ENCODE data around the gene TMEM145. TPM values are rescaled to one million over a fixed set of nuclear protein-coding genes. Genes with fewer than 3 reads are reported as not detected.

The TMEM145 gene
- total and polyA plus RNA-seq, 9 of the 15 experiments (the other 6 are each of a cell fraction or from before 2014, with no cell fraction given): 0.80 to 5.5 (median 1.9) TPM; not detected in 3

DNA sequence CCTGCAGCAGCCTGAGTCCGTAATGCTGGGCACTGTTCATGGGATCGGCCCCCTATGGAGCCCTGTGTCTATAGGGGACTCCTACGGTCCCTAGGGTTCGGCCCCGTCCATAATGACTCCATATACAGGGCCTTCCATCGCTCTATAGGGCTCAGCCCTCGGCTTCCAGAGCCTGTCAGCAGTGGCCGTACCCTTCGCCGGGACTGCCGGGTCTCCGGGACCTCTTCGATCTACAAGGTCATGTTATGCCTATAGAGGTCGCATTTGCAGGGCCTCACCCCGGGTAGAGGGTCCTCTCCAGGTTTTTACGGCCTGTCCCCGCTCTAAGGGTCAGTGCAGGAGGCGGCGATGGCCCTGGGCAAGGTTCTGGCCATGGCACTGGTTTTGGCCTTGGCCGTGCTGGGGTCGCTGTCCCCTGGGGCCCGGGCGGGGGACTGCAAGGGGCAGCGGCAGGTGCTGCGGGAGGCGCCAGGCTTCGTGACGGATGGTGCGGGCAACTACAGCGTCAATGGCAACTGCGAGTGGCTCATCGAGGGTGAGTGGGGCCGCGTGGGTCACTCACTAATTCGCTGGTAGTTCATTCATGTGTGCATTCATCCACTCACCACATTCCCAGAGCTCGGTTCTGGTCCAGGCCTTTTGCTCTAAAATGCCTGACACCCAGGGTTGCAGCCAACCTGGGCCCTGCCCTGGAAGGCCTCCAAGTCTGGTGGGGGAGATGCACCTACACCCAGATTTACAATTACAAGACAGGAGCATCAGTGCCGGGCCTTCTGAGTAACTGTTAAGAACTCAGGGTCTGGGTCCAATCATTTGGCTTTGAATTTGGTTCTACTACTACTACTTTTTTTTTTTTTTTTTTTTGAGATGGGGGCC, 13.0 kb downstream of the TMEM145 start (continued):
- TF ChIP-seq, protein P1, sequence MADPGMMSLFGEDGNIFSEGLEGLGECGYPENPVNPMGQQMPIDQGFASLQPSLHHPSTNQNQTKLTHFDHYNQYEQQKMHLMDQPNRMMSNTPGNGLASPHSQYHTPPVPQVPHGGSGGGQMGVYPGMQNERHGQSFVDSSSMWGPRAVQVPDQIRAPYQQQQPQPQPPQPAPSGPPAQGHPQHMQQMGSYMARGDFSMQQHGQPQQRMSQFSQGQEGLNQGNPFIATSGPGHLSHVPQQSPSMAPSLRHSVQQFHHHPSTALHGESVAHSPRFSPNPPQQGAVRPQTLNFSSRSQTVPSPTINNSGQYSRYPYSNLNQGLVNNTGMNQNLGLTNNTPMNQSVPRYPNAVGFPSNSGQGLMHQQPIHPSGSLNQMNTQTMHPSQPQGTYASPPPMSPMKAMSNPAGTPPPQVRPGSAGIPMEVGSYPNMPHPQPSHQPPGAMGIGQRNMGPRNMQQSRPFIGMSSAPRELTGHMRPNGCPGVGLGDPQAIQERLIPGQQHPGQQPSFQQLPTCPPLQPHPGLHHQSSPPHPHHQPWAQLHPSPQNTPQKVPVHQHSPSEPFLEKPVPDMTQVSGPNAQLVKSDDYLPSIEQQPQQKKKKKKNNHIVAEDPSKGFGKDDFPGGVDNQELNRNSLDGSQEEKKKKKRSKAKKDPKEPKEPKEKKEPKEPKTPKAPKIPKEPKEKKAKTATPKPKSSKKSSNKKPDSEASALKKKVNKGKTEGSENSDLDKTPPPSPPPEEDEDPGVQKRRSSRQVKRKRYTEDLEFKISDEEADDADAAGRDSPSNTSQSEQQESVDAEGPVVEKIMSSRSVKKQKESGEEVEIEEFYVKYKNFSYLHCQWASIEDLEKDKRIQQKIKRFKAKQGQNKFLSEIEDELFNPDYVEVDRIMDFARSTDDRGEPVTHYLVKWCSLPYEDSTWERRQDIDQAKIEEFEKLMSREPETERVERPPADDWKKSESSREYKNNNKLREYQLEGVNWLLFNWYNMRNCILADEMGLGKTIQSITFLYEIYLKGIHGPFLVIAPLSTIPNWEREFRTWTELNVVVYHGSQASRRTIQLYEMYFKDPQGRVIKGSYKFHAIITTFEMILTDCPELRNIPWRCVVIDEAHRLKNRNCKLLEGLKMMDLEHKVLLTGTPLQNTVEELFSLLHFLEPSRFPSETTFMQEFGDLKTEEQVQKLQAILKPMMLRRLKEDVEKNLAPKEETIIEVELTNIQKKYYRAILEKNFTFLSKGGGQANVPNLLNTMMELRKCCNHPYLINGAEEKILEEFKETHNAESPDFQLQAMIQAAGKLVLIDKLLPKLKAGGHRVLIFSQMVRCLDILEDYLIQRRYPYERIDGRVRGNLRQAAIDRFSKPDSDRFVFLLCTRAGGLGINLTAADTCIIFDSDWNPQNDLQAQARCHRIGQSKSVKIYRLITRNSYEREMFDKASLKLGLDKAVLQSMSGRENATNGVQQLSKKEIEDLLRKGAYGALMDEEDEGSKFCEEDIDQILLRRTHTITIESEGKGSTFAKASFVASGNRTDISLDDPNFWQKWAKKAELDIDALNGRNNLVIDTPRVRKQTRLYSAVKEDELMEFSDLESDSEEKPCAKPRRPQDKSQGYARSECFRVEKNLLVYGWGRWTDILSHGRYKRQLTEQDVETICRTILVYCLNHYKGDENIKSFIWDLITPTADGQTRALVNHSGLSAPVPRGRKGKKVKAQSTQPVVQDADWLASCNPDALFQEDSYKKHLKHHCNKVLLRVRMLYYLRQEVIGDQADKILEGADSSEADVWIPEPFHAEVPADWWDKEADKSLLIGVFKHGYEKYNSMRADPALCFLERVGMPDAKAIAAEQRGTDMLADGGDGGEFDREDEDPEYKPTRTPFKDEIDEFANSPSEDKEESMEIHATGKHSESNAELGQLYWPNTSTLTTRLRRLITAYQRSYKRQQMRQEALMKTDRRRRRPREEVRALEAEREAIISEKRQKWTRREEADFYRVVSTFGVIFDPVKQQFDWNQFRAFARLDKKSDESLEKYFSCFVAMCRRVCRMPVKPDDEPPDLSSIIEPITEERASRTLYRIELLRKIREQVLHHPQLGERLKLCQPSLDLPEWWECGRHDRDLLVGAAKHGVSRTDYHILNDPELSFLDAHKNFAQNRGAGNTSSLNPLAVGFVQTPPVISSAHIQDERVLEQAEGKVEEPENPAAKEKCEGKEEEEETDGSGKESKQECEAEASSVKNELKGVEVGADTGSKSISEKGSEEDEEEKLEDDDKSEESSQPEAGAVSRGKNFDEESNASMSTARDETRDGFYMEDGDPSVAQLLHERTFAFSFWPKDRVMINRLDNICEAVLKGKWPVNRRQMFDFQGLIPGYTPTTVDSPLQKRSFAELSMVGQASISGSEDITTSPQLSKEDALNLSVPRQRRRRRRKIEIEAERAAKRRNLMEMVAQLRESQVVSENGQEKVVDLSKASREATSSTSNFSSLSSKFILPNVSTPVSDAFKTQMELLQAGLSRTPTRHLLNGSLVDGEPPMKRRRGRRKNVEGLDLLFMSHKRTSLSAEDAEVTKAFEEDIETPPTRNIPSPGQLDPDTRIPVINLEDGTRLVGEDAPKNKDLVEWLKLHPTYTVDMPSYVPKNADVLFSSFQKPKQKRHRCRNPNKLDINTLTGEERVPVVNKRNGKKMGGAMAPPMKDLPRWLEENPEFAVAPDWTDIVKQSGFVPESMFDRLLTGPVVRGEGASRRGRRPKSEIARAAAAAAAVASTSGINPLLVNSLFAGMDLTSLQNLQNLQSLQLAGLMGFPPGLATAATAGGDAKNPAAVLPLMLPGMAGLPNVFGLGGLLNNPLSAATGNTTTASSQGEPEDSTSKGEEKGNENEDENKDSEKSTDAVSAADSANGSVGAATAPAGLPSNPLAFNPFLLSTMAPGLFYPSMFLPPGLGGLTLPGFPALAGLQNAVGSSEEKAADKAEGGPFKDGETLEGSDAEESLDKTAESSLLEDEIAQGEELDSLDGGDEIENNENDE (IDR thresholded peaks at IDR 0.05; ENCODE audit: low read depth, low read length): no peak
- TF ChIP-seq PHB2 (IDR thresholded peaks at IDR 0.05; ENCODE audit: low read depth): no peak
- TF ChIP-seq ZNF239 (CRISPR knock-in tag; IDR thresholded peaks at IDR 0.05): no peak
- no peak for TF ChIP-seq SUPT5H (IDR thresholded peaks at IDR 0.05)
- TF ChIP-seq, protein P2, sequence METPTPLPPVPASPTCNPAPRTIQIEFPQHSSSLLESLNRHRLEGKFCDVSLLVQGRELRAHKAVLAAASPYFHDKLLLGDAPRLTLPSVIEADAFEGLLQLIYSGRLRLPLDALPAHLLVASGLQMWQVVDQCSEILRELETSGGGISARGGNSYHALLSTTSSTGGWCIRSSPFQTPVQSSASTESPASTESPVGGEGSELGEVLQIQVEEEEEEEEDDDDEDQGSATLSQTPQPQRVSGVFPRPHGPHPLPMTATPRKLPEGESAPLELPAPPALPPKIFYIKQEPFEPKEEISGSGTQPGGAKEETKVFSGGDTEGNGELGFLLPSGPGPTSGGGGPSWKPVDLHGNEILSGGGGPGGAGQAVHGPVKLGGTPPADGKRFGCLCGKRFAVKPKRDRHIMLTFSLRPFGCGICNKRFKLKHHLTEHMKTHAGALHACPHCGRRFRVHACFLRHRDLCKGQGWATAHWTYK (CRISPR knock-in tag; IDR thresholded peaks at IDR 0.05): no peak
- no peak for TF ChIP-seq ARHGAP35 (IDR thresholded peaks at IDR 0.05; ENCODE audit: partially characterized antibody)
- TF ChIP-seq, protein P3, sequence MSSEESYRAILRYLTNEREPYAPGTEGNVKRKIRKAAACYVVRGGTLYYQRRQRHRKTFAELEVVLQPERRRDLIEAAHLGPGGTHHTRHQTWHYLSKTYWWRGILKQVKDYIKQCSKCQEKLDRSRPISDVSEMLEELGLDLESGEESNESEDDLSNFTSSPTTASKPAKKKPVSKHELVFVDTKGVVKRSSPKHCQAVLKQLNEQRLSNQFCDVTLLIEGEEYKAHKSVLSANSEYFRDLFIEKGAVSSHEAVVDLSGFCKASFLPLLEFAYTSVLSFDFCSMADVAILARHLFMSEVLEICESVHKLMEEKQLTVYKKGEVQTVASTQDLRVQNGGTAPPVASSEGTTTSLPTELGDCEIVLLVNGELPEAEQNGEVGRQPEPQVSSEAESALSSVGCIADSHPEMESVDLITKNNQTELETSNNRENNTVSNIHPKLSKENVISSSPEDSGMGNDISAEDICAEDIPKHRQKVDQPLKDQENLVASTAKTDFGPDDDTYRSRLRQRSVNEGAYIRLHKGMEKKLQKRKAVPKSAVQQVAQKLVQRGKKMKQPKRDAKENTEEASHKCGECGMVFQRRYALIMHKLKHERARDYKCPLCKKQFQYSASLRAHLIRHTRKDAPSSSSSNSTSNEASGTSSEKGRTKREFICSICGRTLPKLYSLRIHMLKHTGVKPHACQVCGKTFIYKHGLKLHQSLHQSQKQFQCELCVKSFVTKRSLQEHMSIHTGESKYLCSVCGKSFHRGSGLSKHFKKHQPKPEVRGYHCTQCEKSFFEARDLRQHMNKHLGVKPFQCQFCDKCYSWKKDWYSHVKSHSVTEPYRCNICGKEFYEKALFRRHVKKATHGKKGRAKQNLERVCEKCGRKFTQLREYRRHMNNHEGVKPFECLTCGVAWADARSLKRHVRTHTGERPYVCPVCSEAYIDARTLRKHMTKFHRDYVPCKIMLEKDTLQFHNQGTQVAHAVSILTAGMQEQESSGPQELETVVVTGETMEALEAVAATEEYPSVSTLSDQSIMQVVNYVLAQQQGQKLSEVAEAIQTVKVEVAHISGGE (CRISPR knock-in tag; IDR thresholded peaks at IDR 0.05): no peak

Data from K562 (cell line).